Urinary bladder (tissue), 4 donors: ENCODE measurements around the gene ITIH6. TPM values are rescaled to one million over a fixed set of nuclear protein-coding genes. Genes with fewer than 3 reads are reported as not detected.
"Not testable (repeated sequence)": the region's sequence is repeated elsewhere in the genome, so short reads cannot be mapped to it uniquely, and the experiment has no call there.

Experiments
- DNase-seq: peaks from one replicate; pipeline ENCODE4 v3.0.0-alpha.2; 2015; ENCODE audit errors: extremely low spot score
- H3K27ac ChIP-seq: one replicate; pipeline ENCODE4 v1.5.1; 2013; ENCODE audit warnings: low read depth, mild to moderate bottlenecking, moderate library complexity
- H3K36me3 ChIP-seq: one replicate; pipeline ENCODE4 v1.6.1; 2013; ENCODE audit warnings: mild to moderate bottlenecking, moderate library complexity; ENCODE audit not compliant: insufficient read depth
- H3K4me1 ChIP-seq: one replicate; pipeline ENCODE4 v1.6.1; 2013; ENCODE audit warnings: mild to moderate bottlenecking, moderate library complexity; ENCODE audit not compliant: insufficient read depth
- H3K4me3 ChIP-seq: one replicate; pipeline ENCODE4 v1.5.1; 2013; ENCODE audit warnings: low read depth, low read length
- WGBS: extraction: QIAGEN DNeasy Blood & Tissue Kit; methylation state at CpG from one replicate; pipeline ENCODE4 v1.1.7; 2013; 5-methylcytosine and 5-hydroxymethylcytosine counted together
- polyA plus RNA-seq: library from polyadenylated mRNA; stranded (reverse); fragments of 200-250 nt; gene quantifications from one replicate; pipeline ENCODE4 v1.2.3, GENCODE V29; 2013
- small RNA-seq: library from RNA; depleted of rRNA; stranded (forward); fragments of <200 nt; gene quantifications from one replicate; pipeline ENCODE3, GENCODE V24; 2014
- total RNA-seq: library from RNA; depleted of rRNA; stranded (reverse); fragments of >200 nt; gene quantifications from one replicate; pipeline ENCODE4 v1.2.3, GENCODE V29; 2014
- donor health status: healthy with polysubstance abuse.
- donor health status: healthy.

ITIH6 gene
- total and polyA plus RNA-seq, 2 donors: 0.01 to 0.05 TPM

DNA sequence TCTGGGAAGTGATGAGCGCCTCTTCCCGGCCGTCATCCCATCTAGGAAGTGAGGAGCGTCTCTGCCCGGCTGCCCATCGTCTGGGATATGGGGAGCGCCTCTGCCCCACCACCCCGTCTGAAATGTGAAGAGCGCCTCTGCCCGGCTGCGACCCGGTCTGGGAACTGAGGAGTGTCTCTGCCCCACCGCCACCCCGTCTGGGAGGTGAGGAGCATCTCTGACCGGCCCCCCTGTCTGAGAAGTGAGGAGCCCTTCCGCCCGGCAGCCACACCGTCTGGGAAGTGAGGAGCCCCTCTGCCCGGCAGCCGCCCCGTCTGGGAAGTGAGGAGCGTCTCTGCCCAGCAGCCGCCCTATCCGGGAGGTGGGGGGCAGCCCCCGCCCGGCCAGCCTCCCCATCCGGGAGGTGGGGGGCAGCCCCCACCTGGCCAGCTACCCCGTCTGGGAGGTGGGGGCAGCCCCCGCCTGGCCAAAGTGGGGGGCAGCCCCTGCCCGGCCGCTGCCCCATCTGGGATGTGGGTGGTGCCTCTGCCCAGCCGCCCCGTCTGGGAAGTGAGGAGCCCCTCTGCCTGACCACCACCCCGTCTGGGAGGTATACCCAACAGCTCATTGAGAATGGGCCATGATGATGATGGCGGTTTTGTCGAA lies 61.6 kb downstream of the ITIH6 start:
- H3K4me3 ChIP-seq, H3K27ac ChIP-seq, H3K36me3 ChIP-seq, DNase-seq, H3K4me1 ChIP-seq: not testable (repeated sequence)
- WGBS: 88% methylated on average over 36 of the region's 36 CpGs

DNA sequence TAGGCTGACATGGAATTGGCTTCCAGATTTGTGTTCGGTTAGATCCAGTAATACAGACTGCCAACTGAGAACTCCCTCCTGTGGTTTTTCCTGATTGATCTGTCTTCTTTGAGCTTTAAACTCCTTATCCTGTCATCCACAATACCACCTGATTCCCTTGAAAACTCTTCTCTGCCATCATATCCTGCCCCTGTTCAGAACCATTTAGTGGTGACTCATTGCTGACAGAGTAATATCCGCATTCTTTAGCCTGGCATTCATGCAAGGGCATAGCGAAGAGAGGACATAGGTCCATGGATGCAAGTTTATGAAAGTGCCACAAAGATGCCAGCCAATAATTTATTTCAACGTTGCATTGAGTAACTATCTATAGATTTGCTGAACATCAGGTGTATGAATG lies 76.6 kb downstream of the ITIH6 start:
- no peaks in the 10 kb centered on the region for H3K36me3 ChIP-seq
- H3K27ac ChIP-seq: no peak overlapping the region
- 83% methylated on average over 4 of the region's 4 CpGs for WGBS
- no peak overlapping the region for H3K4me3 ChIP-seq
- no peaks in the 10 kb centered on the region for H3K4me1 ChIP-seq
- DNase-seq: no peak

- DNase-seq: no peak
- WGBS: 86% methylated on average over 1 of the region's 1 CpG
- Histone ChIP-seq H3K27ac (no peak overlapping the region), H3K4me1 (no peaks in the 10 kb centered on the region), H3K36me3 (no peaks in the 10 kb centered on the region), H3K4me3 (no peak overlapping the region)
Measured at GRCh38 chrX:54715621-54716020, 82.4 kb downstream of the ITIH6 start.

GRCh38 chrX:54714424-54714823 lies 83.6 kb downstream of the ITIH6 start:
- Histone ChIP-seq H3K27ac (no peak overlapping the region), H3K36me3 (no peaks in the 10 kb centered on the region), H3K4me1 (no peaks in the 10 kb centered on the region), H3K4me3 (no peak overlapping the region)
- no peak for DNase-seq

- DNase-seq: no peak
- H3K27ac ChIP-seq: no peak overlapping the region
- H3K4me3 ChIP-seq: no peak overlapping the region
- no peaks in the 10 kb centered on the region for H3K4me1 ChIP-seq
- H3K36me3 ChIP-seq: no peaks in the 10 kb centered on the region
- WGBS: 93% methylated on average over 14 of the region's 14 CpGs
Measured at GRCh38 chrX:54711735-54712134, 86.3 kb downstream of the ITIH6 start.

DNA sequence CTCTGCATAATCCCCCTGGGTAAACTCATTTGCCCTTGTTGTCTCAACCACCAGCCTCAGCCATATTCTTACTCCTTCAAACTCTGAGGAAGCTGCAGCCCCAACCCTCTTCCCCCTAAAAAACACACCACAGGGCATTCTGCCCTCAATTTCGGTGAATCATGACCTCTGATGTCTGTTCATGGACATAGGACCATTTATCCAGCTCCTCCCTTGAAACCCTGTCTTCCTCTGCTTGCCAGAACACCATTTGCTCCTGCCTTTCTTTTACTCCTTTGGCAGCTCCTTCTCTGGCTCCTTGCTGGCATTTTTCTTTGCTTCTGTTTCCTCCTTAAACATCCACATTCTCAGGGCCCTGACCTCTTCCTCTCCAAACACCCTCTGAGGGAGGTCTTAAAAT lies 87.1 kb downstream of the ITIH6 start:
- WGBS: 24% methylated on average over 1 of the region's 1 CpG

GRCh38 chrX:54708404-54708803 lies 89.7 kb downstream of the ITIH6 start:
- WGBS: 42% methylated on average over 2 of the region's 2 CpGs
- no peak overlapping the region for H3K4me3 ChIP-seq
- no peak overlapping the region for H3K27ac ChIP-seq

More for the DNA sequence above, 87.1 kb downstream of the ITIH6 start:
- Histone ChIP-seq H3K36me3 (no peaks in the 10 kb centered on the region), H3K4me1 (no peaks in the 10 kb centered on the region), H3K27ac (no peak overlapping the region), H3K4me3 (no peak overlapping the region)
- DNase-seq: no peak

More at GRCh38 chrX:54708404-54708803, 89.7 kb downstream of the ITIH6 start:
- H3K4me1 ChIP-seq: no peaks in the 10 kb centered on the region
- no peaks in the 10 kb centered on the region for H3K36me3 ChIP-seq
- DNase-seq: no peak

Small RNA genes lying within 50 kb of the gene (small RNA-seq; reads per million reads assigned to genes)
- gene AL049732.1 (not detected), gene SNORA11 (60.8 reads per million, percentile 97 among the genes with 10 or more reads in this experiment)

Other genes with a start within 250 kb of the ITIH6 start
- 339 TPM for gene MAGED2, start 9.5 kb upstream of the ITIH6 start, total RNA-seq
- 180 TPM for gene MAGED2, start 9.5 kb upstream of the ITIH6 start, polyA plus RNA-seq
- 56.3 TPM for gene TRO, start 122.6 kb upstream of the ITIH6 start, total RNA-seq
- gene TRO, start 122.6 kb upstream of the ITIH6 start, polyA plus RNA-seq: 7.2 TPM
- gene PFKFB1, start 195.9 kb upstream of the ITIH6 start, total RNA-seq: 0.16 TPM
- gene PFKFB1, start 195.9 kb upstream of the ITIH6 start, polyA plus RNA-seq: 0.23 TPM
- gene APEX2, start 202.1 kb upstream of the ITIH6 start, total RNA-seq: 4.9 TPM
- 11.4 TPM for gene APEX2, start 202.1 kb upstream of the ITIH6 start, polyA plus RNA-seq
- gene ALAS2, start 232.7 kb upstream of the ITIH6 start, total RNA-seq: 46.9 TPM
- gene ALAS2, start 232.7 kb upstream of the ITIH6 start, polyA plus RNA-seq: not detected